ENCODE measurements around the gene IQSEC3.
"Not testable (repeated sequence)": the region's sequence is repeated elsewhere in the genome, so short reads cannot be mapped to it uniquely, and the experiment has no call there.

Gene IQSEC3

DNA sequence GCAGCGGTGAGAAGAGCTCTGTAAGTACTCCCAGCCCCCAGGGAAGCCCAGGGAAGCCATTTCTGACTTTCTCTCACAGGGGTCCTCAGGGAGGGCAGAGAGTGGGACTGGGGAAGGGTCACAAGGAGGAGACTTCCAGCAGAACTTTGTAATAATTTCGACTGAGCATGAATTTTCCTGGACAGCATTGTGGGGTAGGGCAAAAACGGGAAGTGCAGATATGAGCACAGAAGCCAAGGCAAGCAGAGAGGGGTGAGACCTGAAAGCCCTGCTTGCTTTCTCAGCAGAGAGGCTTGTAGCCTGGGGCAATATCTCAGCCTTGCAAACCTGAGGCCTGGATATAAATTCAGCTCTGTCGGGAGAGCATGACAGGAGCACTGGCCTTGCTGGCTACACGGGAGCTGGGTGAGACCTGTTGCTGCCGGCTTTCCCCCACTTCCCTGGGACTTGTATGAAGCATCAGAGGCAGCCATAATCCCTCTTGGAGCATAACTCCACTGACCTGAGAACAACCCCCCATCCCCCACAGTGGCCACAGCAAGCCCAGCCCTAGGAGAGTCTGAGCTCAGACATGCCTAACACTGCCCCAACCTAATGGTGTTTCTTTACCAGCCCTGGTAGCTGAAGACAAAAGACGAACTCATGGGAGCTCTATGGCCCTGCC is 9.8 kb upstream of the IQSEC3 start:
- TF ChIP-seq, protein P1, sequence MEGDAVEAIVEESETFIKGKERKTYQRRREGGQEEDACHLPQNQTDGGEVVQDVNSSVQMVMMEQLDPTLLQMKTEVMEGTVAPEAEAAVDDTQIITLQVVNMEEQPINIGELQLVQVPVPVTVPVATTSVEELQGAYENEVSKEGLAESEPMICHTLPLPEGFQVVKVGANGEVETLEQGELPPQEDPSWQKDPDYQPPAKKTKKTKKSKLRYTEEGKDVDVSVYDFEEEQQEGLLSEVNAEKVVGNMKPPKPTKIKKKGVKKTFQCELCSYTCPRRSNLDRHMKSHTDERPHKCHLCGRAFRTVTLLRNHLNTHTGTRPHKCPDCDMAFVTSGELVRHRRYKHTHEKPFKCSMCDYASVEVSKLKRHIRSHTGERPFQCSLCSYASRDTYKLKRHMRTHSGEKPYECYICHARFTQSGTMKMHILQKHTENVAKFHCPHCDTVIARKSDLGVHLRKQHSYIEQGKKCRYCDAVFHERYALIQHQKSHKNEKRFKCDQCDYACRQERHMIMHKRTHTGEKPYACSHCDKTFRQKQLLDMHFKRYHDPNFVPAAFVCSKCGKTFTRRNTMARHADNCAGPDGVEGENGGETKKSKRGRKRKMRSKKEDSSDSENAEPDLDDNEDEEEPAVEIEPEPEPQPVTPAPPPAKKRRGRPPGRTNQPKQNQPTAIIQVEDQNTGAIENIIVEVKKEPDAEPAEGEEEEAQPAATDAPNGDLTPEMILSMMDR (IDR thresholded peaks at IDR 0.05; ENCODE audit: control extremely low read depth, extremely low read depth, low read depth, missing control alignments) = no peak
- POLR2A ChIA-PET = no interaction called here
- no peak for DNase-seq (ENCODE audit: extremely low spot score)
- CTCF ChIA-PET = no interaction called here

DNA sequence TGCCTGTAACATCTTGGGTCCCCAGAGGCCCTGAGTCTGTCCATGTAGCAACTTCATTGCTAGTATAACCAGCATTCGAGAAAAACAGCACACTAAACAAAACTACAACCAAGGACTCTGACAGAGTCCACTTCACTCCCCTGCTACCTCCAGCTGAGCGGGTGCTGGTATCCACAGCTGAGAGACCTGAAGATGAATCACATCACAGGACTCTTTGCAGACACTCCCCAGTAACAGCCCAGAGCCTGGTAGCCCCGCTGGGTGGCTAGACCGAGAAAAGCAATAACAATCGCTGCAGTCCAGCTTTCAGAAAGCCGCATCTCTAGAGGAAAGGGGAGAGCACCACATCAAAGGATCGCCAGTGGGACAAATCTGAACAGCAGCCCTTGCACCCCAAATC is 9.0 kb upstream of the IQSEC3 start:
- TF ChIP-seq, protein P1 (IDR thresholded peaks at IDR 0.05; ENCODE audit: control extremely low read depth, extremely low read depth, low read depth, missing control alignments) = no peak
- no peak for DNase-seq (ENCODE audit: extremely low spot score)
- CTCF ChIA-PET = no interaction called here
- POLR2A ChIA-PET = no interaction called here

DNA sequence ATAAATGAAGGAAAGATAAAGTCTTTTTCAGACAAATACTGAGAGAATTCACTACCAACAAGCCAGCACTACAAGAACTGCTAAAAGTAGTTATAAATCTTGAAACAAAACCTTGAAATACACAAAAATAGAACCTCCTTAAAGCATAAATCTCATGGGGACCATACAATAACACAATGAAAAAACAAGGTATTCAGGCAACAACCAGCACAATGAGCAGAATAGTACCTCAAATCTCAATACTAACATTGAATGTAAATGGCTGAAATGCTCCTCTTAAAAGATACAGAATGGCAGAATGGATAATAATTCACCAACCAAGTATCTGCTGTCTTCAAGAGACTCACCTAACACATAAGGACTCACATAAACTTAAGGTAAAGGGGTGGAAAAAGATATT is 7.7 kb upstream of the IQSEC3 start:
- CTCF ChIA-PET = no interaction called here

DNA sequence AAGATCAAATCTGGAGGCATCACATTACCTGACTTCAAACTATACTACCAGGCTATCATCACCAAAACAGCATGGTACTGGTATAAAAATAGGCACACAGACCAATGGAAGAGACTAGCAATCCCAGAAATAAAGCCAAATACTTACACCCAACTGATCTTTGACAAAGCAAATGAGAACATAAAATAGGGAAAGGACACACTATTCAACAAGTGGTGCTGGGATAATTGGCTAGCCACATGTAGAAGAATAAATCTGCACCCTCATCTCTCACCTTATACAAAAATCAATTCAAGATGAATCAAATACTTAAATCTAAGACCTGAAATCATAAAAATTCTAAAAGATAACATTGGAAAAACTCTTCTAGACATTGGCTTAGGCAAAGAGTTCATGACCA is 4.7 kb upstream of the IQSEC3 start:
- POLR2A ChIA-PET = not testable (repeated sequence)

More for the DNA sequence above, 7.7 kb upstream of the IQSEC3 start:
- DNase-seq (ENCODE audit: extremely low spot score) = no peak
- TF ChIP-seq, protein P1 (IDR thresholded peaks at IDR 0.05; ENCODE audit: control extremely low read depth, extremely low read depth, low read depth, missing control alignments) = no peak
- POLR2A ChIA-PET = no interaction called here

DNA sequence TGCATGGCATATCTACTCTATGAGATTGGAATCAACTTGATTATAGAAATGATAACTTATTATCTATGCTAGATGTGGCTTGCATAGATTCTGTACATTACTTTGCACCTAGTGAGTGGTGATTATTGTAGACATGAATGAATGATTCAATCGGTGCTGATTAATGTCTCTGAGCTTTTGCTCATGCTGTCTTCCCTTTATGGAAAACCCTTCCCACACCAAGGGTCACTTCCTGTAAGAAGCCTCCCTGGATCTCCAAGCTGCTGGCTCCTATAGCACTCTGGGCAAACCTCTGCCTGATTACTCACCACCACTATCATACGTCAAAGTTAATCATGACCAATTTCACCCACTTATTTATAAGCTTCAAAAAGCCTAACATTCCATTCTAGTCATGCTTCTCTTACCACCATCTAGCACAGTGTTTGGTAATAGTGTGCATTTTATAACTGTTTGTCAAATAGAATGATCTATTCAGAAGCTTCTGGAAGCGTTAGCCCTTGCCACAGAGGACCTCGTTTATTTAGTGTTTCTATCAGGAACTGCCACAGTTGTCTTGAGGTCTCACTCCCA is 990 bp upstream of the IQSEC3 start:
- CTCF ChIA-PET; POLR2A ChIA-PET; DNase-seq (ENCODE audit: extremely low spot score): not testable (repeated sequence)

More for the DNA sequence above, 4.7 kb upstream of the IQSEC3 start:
- CTCF ChIA-PET; DNase-seq (ENCODE audit: extremely low spot score): not testable (repeated sequence)

DNA sequence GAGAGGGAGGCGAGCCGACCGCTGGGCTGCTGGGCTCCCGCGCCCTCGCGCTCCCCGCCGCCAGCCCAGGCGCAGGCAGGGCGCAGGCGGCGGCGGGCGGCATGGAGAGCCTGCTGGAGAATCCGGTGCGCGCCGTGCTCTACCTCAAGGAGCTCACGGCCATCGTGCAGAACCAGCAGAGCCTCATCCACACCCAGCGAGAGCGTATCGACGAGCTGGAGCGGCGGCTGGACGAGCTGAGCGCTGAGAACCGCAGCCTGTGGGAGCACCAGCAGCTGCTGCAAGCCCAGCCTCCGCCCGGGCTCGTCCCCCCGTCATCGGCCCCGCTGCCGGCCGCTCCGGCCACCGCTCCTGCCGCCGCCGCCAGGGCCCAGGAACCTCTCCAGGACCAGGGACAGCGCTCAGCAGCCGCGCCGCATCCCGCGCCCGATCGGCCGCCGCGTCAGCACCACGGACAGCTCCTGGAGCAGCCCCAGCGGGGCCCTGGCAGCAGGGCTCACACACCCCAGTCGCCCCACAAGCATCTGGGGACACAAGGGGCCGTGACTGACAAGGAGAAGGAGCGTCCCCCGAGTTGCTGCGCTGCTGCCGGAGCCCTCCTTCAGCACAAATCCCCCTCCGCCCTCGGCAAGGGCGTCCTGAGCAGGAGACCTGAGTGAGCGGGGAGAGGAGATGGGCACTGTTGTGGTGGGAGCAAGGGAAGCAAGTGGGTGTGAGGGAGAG is 376 bp downstream of the IQSEC3 start:
- POLR2A ChIA-PET; DNase-seq (ENCODE audit: extremely low spot score); CTCF ChIA-PET: not testable (repeated sequence)

DNA sequence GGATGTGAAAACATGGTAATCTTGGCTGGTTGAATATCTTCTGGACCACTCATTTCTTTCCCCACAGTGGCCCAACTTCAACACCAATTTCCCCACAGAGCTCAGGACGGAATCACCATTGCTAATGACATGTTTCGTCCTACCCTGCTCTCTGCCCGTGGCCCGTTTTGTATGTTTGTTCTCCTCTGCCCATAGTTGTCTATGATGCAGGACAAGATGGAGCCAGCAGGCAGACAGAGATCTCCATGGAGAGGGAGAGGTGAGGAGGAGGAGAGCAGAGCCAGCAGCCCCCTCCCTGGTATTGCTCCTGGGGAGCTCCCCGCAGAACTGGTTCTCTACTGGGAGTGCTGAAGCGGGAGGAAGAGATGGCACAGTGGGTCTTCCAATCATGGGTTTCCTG is 3.1 kb downstream of the IQSEC3 start:
- CTCF ChIA-PET = not testable (repeated sequence)

DNA sequence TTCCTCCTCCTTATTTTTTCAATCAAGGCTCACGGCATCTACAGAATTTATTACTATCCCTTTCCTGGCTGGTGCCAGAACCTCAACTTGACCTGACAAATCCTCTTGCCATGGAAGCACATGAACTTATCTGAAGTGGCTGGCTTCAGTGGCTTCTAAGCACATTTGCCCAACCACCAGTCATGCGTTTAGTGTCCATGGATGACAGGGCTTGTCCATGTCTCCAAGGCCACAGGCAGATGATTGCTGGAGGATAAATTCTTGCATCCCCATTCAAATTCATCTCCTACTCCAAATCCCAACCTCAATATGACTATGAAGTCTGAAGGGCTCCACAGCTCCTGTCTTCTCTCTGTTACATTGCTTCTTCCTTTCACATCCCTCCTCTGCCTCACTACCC is 4.0 kb downstream of the IQSEC3 start:
- POLR2A ChIA-PET; DNase-seq (ENCODE audit: extremely low spot score); CTCF ChIA-PET: not testable (repeated sequence)

More for the DNA sequence above, 3.1 kb downstream of the IQSEC3 start:
- DNase-seq (ENCODE audit: extremely low spot score); POLR2A ChIA-PET: not testable (repeated sequence)

DNA sequence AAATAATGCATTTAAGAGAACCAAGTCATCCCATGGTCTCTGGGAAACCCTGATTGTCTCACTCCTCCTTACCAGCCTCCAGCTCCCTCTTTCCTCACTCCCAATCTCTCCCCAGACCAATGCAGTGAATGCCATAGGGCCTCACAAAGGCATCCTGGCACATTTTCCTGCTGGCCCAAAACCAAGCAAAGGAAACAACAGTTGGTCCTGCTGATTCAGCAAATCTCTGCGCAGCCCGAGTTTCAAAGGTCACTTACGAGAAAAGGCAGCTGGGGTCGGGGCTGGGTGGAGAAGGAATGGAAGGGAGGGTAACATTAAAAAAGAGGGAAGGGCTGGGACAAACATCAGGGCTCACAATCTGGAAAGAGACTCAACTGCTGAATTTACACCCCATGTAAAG is 5.5 kb downstream of the IQSEC3 start:
- DNase-seq (ENCODE audit: extremely low spot score); CTCF ChIA-PET; POLR2A ChIA-PET: not testable (repeated sequence)

DNA sequence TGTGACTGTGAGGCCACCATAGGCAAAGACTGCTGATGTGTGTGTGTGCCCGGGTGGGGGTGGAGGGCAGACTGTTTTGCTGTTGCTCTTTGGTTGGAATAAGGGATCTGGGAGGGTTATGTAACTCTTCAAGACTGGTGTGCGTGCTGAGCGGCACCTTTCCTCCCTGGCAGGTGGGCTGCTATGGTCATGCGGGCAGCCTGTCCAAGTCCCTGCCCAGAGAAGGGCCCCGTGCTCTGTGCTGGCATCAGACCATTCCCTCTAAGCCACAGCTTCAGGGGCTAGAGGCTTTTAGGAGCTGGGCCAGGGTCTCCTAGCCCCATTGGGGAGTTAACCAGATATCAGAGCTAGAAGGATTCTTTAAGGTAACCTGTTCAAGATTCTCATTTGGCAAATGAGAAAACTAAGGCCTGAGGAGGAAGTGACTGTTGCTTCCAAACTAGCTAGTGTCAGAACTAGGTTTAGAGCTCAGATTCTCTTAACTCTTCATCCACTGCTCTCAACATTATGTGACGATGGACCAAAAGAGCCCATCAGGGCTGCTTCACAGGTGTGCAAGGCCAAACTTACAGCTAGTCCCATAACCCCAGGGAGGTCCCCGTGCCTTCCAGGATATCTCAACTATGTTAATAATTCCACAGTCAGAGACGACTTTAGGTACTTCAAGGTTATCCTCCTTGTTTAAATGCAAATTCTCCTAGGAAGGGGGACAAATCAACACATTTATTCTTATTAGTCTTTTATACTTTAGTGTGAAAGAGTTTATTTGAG is 8.0 kb downstream of the IQSEC3 start:
- CTCF ChIA-PET; DNase-seq (ENCODE audit: extremely low spot score); POLR2A ChIA-PET: not testable (repeated sequence)

DNA sequence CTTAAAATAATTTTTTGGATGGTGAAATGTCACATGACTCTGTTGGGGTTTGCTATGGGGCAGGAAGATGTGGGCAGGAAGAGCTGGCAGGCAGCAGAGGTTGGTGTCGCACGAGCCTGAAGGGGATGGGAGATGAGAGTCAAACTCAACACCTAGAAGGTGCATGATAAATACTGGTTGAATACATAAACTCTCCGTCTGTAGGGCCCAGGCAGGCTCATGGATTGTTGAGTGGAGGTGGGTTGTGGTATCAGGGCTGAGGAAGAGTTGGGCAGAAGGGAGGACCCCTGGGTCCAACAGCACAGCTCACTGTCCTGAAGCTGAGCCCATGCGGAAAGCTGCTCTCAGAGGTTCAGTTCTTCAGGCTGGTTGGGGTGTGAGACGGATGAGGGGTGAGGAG is 9.0 kb downstream of the IQSEC3 start:
- CTCF ChIA-PET, POLR2A ChIA-PET: not testable (repeated sequence)

DNA sequence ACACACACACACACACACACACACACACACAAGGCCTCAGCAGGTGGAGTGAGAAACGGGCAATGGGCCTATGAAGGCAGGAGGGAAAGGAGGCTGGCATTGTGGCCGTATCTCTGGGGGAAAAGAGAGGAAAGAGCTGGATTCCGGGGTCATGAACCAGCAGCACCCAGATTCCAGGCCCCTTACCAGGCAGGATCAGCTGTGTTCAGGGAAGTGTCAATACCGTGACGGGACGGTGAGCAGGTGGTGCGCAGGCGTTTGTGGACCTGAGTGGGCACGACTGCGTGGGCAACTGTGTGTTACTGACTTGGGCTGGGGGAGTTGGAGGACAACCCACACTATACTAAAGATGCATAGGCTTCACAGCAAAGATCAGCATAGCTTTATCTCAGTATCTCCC is 9.5 kb downstream of the IQSEC3 start:
- CTCF ChIA-PET; POLR2A ChIA-PET; DNase-seq (ENCODE audit: extremely low spot score): not testable (repeated sequence)

More for the DNA sequence above, 9.0 kb downstream of the IQSEC3 start:
- DNase-seq (ENCODE audit: extremely low spot score) = not testable (repeated sequence)

DNA sequence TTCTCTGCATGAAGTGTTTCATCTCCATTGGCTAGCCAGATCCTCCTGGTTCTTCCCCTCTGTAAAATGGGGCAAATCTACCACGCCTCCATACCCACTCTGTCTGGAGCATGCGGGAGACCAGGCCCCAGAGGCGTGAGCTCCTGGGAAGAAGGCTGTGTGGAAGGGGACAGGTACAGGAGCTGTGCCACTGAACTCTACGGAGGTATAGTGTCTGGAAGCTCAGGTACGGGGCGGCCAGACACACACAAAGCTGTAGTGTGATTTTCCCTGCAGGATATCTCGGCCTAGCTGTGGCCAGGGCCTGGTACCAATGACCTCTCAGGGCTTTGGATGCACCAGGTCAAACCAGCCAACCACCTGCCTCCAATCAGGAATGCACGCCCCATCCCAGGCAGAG is 10.0 kb downstream of the IQSEC3 start:
- POLR2A ChIA-PET; DNase-seq (ENCODE audit: extremely low spot score): not testable (repeated sequence)

DNA sequence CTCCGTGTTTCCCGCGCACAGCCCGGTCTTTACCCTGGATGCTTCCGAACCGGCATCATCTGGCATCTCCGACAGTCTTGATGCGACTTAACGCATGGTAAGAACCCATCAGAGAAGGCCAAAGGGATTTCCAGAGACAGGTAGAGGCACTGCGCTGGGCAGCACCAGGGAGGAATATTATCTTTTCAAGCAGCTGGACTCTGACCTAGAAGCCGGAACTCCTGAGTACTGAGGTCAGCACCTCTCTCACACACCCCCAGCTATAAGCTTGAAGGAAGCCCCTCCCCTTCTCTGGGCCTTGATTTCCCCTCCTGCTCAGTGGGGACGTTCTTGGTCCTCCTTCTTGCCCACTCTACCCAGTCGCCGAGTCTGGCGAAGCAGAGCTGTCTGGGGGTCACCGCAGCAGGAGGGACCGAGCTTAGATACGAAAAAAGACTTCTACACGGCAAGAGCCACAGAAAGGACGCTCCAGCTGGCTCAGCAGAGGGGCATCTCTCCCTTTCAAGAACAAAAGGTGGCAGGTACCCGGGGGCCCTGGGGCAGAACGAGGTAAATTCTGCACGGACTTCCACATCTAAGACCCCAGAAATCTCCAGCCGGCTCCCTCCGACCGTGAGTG is 10.6 kb downstream of the IQSEC3 start:
- DNase-seq (ENCODE audit: extremely low spot score); CTCF ChIA-PET; POLR2A ChIA-PET: not testable (repeated sequence)

More for the DNA sequence above, 10.0 kb downstream of the IQSEC3 start:
- CTCF ChIA-PET = not testable (repeated sequence)

All from GM10248 (cell line).